ENCODE data around the gene AGAP1.

DNA sequence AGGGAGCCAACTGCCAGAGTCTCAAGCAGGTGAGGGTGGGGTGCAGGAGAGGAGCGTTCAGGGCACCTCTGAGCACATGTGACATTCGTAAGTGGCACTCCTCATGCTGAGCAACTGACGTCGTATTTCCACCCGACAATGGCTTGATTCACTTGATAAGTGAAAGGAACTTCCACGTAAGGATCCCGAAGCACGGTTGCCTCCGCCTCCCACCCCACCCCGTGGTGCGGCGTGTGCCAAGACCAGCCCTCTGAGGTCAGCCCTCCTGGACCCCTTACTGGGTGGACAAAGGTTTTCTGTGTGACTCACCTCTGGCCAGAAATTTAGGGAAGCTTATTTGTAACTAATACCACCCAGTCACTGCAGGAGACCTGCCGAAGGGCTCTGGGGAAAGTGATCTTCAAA lies 59.9 kb downstream of the AGAP1 start:
- TF ChIP-seq POLR2AphosphoS5 (IDR thresholded peaks at IDR 0.05; ENCODE audit: low read depth, low read length) (no peak), POLR2A (IDR thresholded peaks at IDR 0.05; ENCODE audit: low read depth, low read length) (no peak), TAF1 (IDR thresholded peaks at IDR 0.05; ENCODE audit: borderline replicate concordance, low read depth, low read length) (no peak)

All from GM12892 (cell line).